22Rv1 (cell line): Measurements from ENCODE around the gene THEMIS.
"Not testable (repeated sequence)": the region's sequence is repeated elsewhere in the genome, so short reads cannot be mapped to it uniquely, and the experiment has no call there.

Experiments
- H3K27ac ChIP-seq: fragments of 450-650 bp; 2 replicates; pipeline ENCODE4 v1.5.1; 2017
- CTCF ChIP-seq: fragments of 450-650 bp; IDR thresholded peaks from 2 replicates; pipeline ENCODE4 v1.5.1; 2017; ENCODE audit warnings: mild to moderate bottlenecking
- ZFX ChIP-seq: fragments of 450-650 bp; IDR thresholded peaks from 2 replicates; pipeline ENCODE4 v1.6.1; 2017; ENCODE audit warnings: antibody characterized with exemption, borderline replicate concordance

THEMIS gene

GRCh38 chr6:127786109-127786508 lies 114.7 kb downstream of the THEMIS start:
- no peak for TF ChIP-seq CTCF
- TF ChIP-seq ZFX: no peak
- no peak overlapping the region for H3K27ac ChIP-seq

GRCh38 chr6:127784468-127784867 lies 116.4 kb downstream of the THEMIS start:
- H3K27ac ChIP-seq: no peak overlapping the region
- TF ChIP-seq CTCF (no peak), ZFX (no peak)

- H3K27ac ChIP-seq: not testable (repeated sequence)
Observed at GRCh38 chr6:127781636-127782272, 119.1 kb downstream of the THEMIS start.

- TF ChIP-seq ZFX (no peak), CTCF (no peak)
- no peak overlapping the region for H3K27ac ChIP-seq
Observed at GRCh38 chr6:127776320-127776719, 124.5 kb downstream of the THEMIS start.

- H3K27ac ChIP-seq: no peak overlapping the region
- TF ChIP-seq ZFX (no peak), CTCF (no peak)
Observed at GRCh38 chr6:127775371-127775770, 125.5 kb downstream of the THEMIS start.

GRCh38 chr6:127768745-127769144 lies 132.1 kb downstream of the THEMIS start:
- no peak for TF ChIP-seq CTCF
- no peak for TF ChIP-seq ZFX
- H3K27ac ChIP-seq: no peak overlapping the region

GRCh38 chr6:127768223-127768622 lies 132.6 kb downstream of the THEMIS start:
- TF ChIP-seq ZFX (no peak), CTCF (no peak)
- H3K27ac ChIP-seq: no peak overlapping the region

- TF ChIP-seq CTCF (no peak), ZFX (no peak)
- no peak overlapping the region for H3K27ac ChIP-seq
Observed at GRCh38 chr6:127765949-127766348, 134.9 kb downstream of the THEMIS start.
